Panc1 (cell line): ENCODE data around the gene CDHR2.

ENCODE experiments used
- POLR2AphosphoS5 ChIP-seq: IDR thresholded peaks from 2 replicates; pipeline ENCODE4 v1.6.1; 2012; ENCODE audit warnings: mild to moderate bottlenecking, low read depth, low read length, moderate library complexity
- SIN3A ChIP-seq: IDR thresholded peaks from 2 replicates; pipeline ENCODE4 v1.6.1; 2012; ENCODE audit warnings: low read depth, mild to moderate bottlenecking, low read length, moderate library complexity, borderline replicate concordance; ENCODE audit not compliant: insufficient read depth
- TCF7L2 ChIP-seq: IDR thresholded peaks from 2 replicates; pipeline ENCODE4 v1.6.1; 2011; ENCODE audit warnings: mild to moderate bottlenecking, low read depth, low read length, inconsistent platforms
- TF ChIP-seq, protein P1 (sequence below): fragments of 450-650 bp; IDR thresholded peaks from 2 replicates; pipeline ENCODE4 v1.5.1; 2017; ENCODE audit warnings: mild to moderate bottlenecking
- TF ChIP-seq, protein P2 (sequence below), 2 experiments: IDR thresholded peaks; 2 replicates each; pipeline ENCODE4 v1.6.1; 2011 to 2012; ENCODE audit warnings: low read depth in 2 of 2, control low read depth in 1 of 2, low read length in 1 of 2, mild to moderate bottlenecking in 1 of 2, moderate library complexity in 1 of 2; ENCODE audit not compliant: insufficient read depth in 1 of 2

DNA sequence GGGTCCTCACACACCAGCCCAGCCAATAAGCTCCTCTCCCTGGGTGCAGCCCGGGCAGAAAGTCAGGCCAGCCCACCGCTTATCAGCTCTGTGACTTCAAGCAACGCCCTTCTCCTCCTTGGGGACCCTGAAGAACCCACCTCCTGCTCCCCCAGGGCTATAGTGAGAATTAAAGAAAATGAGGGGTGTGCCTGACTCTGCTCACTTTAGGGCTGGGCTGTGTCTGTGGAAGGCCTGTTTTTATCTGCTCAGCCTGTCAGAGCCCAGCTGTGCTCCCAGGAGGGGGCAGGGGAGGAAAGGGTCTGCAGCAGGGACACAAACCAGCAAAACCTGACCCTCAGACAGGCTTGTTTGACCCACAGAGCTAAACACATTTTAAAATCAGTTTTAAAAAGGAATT lies 56.9 kb downstream of the CDHR2 start:
- TF ChIP-seq, protein P1, sequence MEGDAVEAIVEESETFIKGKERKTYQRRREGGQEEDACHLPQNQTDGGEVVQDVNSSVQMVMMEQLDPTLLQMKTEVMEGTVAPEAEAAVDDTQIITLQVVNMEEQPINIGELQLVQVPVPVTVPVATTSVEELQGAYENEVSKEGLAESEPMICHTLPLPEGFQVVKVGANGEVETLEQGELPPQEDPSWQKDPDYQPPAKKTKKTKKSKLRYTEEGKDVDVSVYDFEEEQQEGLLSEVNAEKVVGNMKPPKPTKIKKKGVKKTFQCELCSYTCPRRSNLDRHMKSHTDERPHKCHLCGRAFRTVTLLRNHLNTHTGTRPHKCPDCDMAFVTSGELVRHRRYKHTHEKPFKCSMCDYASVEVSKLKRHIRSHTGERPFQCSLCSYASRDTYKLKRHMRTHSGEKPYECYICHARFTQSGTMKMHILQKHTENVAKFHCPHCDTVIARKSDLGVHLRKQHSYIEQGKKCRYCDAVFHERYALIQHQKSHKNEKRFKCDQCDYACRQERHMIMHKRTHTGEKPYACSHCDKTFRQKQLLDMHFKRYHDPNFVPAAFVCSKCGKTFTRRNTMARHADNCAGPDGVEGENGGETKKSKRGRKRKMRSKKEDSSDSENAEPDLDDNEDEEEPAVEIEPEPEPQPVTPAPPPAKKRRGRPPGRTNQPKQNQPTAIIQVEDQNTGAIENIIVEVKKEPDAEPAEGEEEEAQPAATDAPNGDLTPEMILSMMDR, result no peak
- TF ChIP-seq, protein P2, sequence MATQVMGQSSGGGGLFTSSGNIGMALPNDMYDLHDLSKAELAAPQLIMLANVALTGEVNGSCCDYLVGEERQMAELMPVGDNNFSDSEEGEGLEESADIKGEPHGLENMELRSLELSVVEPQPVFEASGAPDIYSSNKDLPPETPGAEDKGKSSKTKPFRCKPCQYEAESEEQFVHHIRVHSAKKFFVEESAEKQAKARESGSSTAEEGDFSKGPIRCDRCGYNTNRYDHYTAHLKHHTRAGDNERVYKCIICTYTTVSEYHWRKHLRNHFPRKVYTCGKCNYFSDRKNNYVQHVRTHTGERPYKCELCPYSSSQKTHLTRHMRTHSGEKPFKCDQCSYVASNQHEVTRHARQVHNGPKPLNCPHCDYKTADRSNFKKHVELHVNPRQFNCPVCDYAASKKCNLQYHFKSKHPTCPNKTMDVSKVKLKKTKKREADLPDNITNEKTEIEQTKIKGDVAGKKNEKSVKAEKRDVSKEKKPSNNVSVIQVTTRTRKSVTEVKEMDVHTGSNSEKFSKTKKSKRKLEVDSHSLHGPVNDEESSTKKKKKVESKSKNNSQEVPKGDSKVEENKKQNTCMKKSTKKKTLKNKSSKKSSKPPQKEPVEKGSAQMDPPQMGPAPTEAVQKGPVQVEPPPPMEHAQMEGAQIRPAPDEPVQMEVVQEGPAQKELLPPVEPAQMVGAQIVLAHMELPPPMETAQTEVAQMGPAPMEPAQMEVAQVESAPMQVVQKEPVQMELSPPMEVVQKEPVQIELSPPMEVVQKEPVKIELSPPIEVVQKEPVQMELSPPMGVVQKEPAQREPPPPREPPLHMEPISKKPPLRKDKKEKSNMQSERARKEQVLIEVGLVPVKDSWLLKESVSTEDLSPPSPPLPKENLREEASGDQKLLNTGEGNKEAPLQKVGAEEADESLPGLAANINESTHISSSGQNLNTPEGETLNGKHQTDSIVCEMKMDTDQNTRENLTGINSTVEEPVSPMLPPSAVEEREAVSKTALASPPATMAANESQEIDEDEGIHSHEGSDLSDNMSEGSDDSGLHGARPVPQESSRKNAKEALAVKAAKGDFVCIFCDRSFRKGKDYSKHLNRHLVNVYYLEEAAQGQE (IDR thresholded peaks at IDR 0.05; ENCODE audit: insufficient read depth in 1 of 2, low read depth in 2 of 2, low read length in 1 of 2), result no peak
- no peak for TF ChIP-seq TCF7L2
- TF ChIP-seq POLR2AphosphoS5, result no peak
- no peak for TF ChIP-seq SIN3A
